ENCODE data around the gene MTSS2.

The MTSS2 gene

GRCh38 chr16:70696952-70697593 lies 11.2 kb upstream of the MTSS2 start:
- peaks cover 7% of the 10 kb centered on the region; the same call in 1 of the 2 replicates for H3K36me3 ChIP-seq (ENCODE audit: insufficient read depth, low read length)
- H3K4me3 ChIP-seq (ENCODE audit: low read length): no peak overlapping the region
- no peak overlapping the region for H3K9ac ChIP-seq (ENCODE audit: low read depth, low read length)
- no peak overlapping the region for H3K27ac ChIP-seq (ENCODE audit: low read depth, low read length)
- H3K4me1 ChIP-seq (ENCODE audit: insufficient read depth, low read length): peaks cover 29% of the 10 kb centered on the region
- H3K9me3 ChIP-seq (ENCODE audit: insufficient read depth, low read depth, low read length): no peaks in the 10 kb centered on the region
- WGBS: 76% methylated on average over 17 of the region's 19 CpGs
- no peaks in the 10 kb centered on the region for H3K27me3 ChIP-seq (ENCODE audit: insufficient read depth, low read length)

GRCh38 chr16:70696355-70696754 lies 10.5 kb upstream of the MTSS2 start:
- Histone ChIP-seq H3K4me1 (ENCODE audit: insufficient read depth, low read length) (peaks cover 29% of the 10 kb centered on the region), H3K27me3 (ENCODE audit: insufficient read depth, low read length) (no peaks in the 10 kb centered on the region), H3K9ac (ENCODE audit: low read depth, low read length) (no peak overlapping the region), H3K9me3 (ENCODE audit: insufficient read depth, low read depth, low read length) (no peaks in the 10 kb centered on the region), H3K4me3 (ENCODE audit: low read length) (no peak overlapping the region), H3K27ac (ENCODE audit: low read depth, low read length) (no peak overlapping the region), H3K36me3 (ENCODE audit: insufficient read depth, low read length) (peaks cover 7% of the 10 kb centered on the region; the same call in 1 of the 2 replicates)
- WGBS: 95% methylated on average over 8 of the region's 8 CpGs

GRCh38 chr16:70695331-70696070 lies 9.6 kb upstream of the MTSS2 start:
- Histone ChIP-seq H3K36me3 (ENCODE audit: insufficient read depth, low read length) (peaks cover 7% of the 10 kb centered on the region; the same call in 1 of the 2 replicates), H3K4me1 (ENCODE audit: insufficient read depth, low read length) (peaks cover 29% of the 10 kb centered on the region), H3K4me3 (ENCODE audit: low read length) (no peak overlapping the region), H3K9me3 (ENCODE audit: insufficient read depth, low read depth, low read length) (no peaks in the 10 kb centered on the region), H3K9ac (ENCODE audit: low read depth, low read length) (peak overlapping the region; percentile 15; the same call in 1 of the 2 replicates), H3K27me3 (ENCODE audit: insufficient read depth, low read length) (no peaks in the 10 kb centered on the region), H3K27ac (ENCODE audit: low read depth, low read length) (peak overlapping the region; percentile 62)
- WGBS: 86% methylated on average over 13 of the region's 14 CpGs

- Histone ChIP-seq H3K27me3 (ENCODE audit: insufficient read depth, low read length) (no peaks in the 10 kb centered on the region), H3K9ac (ENCODE audit: low read depth, low read length) (peak overlapping the region; percentile 23; the same call in 1 of the 2 replicates), H3K4me3 (ENCODE audit: low read length) (no peak overlapping the region), H3K27ac (ENCODE audit: low read depth, low read length) (peak overlapping the region; percentile 83), H3K4me1 (ENCODE audit: insufficient read depth, low read length) (peaks cover 29% of the 10 kb centered on the region), H3K36me3 (ENCODE audit: insufficient read depth, low read length) (peaks cover 7% of the 10 kb centered on the region; the same call in 1 of the 2 replicates), H3K9me3 (ENCODE audit: insufficient read depth, low read depth, low read length) (no peaks in the 10 kb centered on the region)
- WGBS: 91% methylated on average over 4 of the region's 4 CpGs
These were observed 9.0 kb upstream of the MTSS2 start for GRCh38 chr16:70694868-70695218.

GRCh38 chr16:70694088-70694867 lies 8.4 kb upstream of the MTSS2 start:
- peaks cover 7% of the 10 kb centered on the region; the same call in 1 of the 2 replicates for H3K36me3 ChIP-seq (ENCODE audit: insufficient read depth, low read length)
- H3K4me1 ChIP-seq (ENCODE audit: insufficient read depth, low read length): peaks cover 29% of the 10 kb centered on the region
- 60% methylated on average over 17 of the region's 17 CpGs for WGBS
- peak overlapping the region; percentile 83 for H3K27ac ChIP-seq (ENCODE audit: low read depth, low read length)
- no peaks in the 10 kb centered on the region for H3K9me3 ChIP-seq (ENCODE audit: insufficient read depth, low read depth, low read length)
- H3K9ac ChIP-seq (ENCODE audit: low read depth, low read length): peak overlapping the region; percentile 58; the same call in 1 of the 2 replicates
- H3K27me3 ChIP-seq (ENCODE audit: insufficient read depth, low read length): no peaks in the 10 kb centered on the region
- H3K4me3 ChIP-seq (ENCODE audit: low read length): no peak overlapping the region

- 93% methylated on average over 29 of the region's 29 CpGs for WGBS
- Histone ChIP-seq H3K4me1 (ENCODE audit: insufficient read depth, low read length) (peaks cover 29% of the 10 kb centered on the region), H3K27ac (ENCODE audit: low read depth, low read length) (peak overlapping the region; percentile 83), H3K9me3 (ENCODE audit: insufficient read depth, low read depth, low read length) (no peaks in the 10 kb centered on the region), H3K4me3 (ENCODE audit: low read length) (no peak overlapping the region), H3K36me3 (ENCODE audit: insufficient read depth, low read length) (peaks cover 1% of the 10 kb centered on the region; the same call in 1 of the 2 replicates), H3K27me3 (ENCODE audit: insufficient read depth, low read length) (no peaks in the 10 kb centered on the region), H3K9ac (ENCODE audit: low read depth, low read length) (peak overlapping the region; percentile 58; the same call in 1 of the 2 replicates)
These were observed 7.2 kb upstream of the MTSS2 start for GRCh38 chr16:70692873-70693671.

- 90% methylated on average over 14 of the region's 14 CpGs for WGBS
- Histone ChIP-seq H3K9me3 (ENCODE audit: insufficient read depth, low read depth, low read length) (no peaks in the 10 kb centered on the region), H3K27ac (ENCODE audit: low read depth, low read length) (peak overlapping the region; percentile 23; the same call in 1 of the 2 replicates), H3K36me3 (ENCODE audit: insufficient read depth, low read length) (no peaks in the 10 kb centered on the region), H3K4me1 (ENCODE audit: insufficient read depth, low read length) (peaks cover 33% of the 10 kb centered on the region), H3K27me3 (ENCODE audit: insufficient read depth, low read length) (no peaks in the 10 kb centered on the region), H3K9ac (ENCODE audit: low read depth, low read length) (no peak overlapping the region), H3K4me3 (ENCODE audit: low read length) (no peak overlapping the region)
These were observed 6.4 kb upstream of the MTSS2 start for GRCh38 chr16:70692130-70692872.

- H3K27ac ChIP-seq (ENCODE audit: low read depth, low read length): no peak overlapping the region
- H3K36me3 ChIP-seq (ENCODE audit: insufficient read depth, low read length): no peaks in the 10 kb centered on the region
- no peak overlapping the region for H3K4me3 ChIP-seq (ENCODE audit: low read length)
- H3K4me1 ChIP-seq (ENCODE audit: insufficient read depth, low read length): peaks cover 37% of the 10 kb centered on the region
- 93% methylated on average over 26 of the region's 26 CpGs for WGBS
- no peaks in the 10 kb centered on the region for H3K9me3 ChIP-seq (ENCODE audit: insufficient read depth, low read depth, low read length)
- no peaks in the 10 kb centered on the region for H3K27me3 ChIP-seq (ENCODE audit: insufficient read depth, low read length)
- H3K9ac ChIP-seq (ENCODE audit: low read depth, low read length): no peak overlapping the region
These were observed 5.6 kb upstream of the MTSS2 start for GRCh38 chr16:70691223-70692129.

- no peak overlapping the region for H3K4me3 ChIP-seq (ENCODE audit: low read length)
- H3K9ac ChIP-seq (ENCODE audit: low read depth, low read length): no peak overlapping the region
- no peaks in the 10 kb centered on the region for H3K27me3 ChIP-seq (ENCODE audit: insufficient read depth, low read length)
- H3K36me3 ChIP-seq (ENCODE audit: insufficient read depth, low read length): no peaks in the 10 kb centered on the region
- H3K4me1 ChIP-seq (ENCODE audit: insufficient read depth, low read length): peaks cover 31% of the 10 kb centered on the region
- H3K27ac ChIP-seq (ENCODE audit: low read depth, low read length): no peak overlapping the region
- H3K9me3 ChIP-seq (ENCODE audit: insufficient read depth, low read depth, low read length): no peaks in the 10 kb centered on the region
- WGBS: 93% methylated on average over 16 of the region's 16 CpGs
These were observed 4.4 kb upstream of the MTSS2 start for GRCh38 chr16:70689970-70690891.

All from HUES64 (cell line).